Left ventricle myocardium superior (tissue), 1 donor: ENCODE measurements around the gene CCDC159. TPM values are rescaled to one million over a fixed set of nuclear protein-coding genes. Genes with fewer than 3 reads are reported as not detected.
"Not testable (repeated sequence)": the region's sequence is repeated elsewhere in the genome, so short reads cannot be mapped to it uniquely, and the experiment has no call there.

Experiments
- ATAC-seq: fragments of 200-7000 bp; cut with Tn5 transposase; one replicate; pipeline ENCODE4 v1.9.1; 2020; ENCODE audit warnings: mild to moderate bottlenecking, moderate library complexity
- DNase-seq: peaks from one replicate; pipeline ENCODE4 v3.0.0-alpha.2; 2020
- intact Hi-C: fragments of 100-400 bp; cut with micrococcal nuclease; formaldehyde crosslinking; loops from one replicate; pipeline ENCODE4 v1.11.0; 2022
- total RNA-seq: library from RNA; stranded (reverse); fragmentation: NEBNext Ultra II Directional; extraction: Animal tissue kit (Norgen Biotek cat#: 25700); gene quantifications from one replicate; pipeline ENCODE4 v1.2.1, GENCODE V29; 2021
- donor health status: DM: no; HTN: yes; CAD: no; lungs with severe emphysema.

CCDC159 gene
- total RNA-seq, 1 donor from 2014 or later = 20.9 TPM

DNA sequence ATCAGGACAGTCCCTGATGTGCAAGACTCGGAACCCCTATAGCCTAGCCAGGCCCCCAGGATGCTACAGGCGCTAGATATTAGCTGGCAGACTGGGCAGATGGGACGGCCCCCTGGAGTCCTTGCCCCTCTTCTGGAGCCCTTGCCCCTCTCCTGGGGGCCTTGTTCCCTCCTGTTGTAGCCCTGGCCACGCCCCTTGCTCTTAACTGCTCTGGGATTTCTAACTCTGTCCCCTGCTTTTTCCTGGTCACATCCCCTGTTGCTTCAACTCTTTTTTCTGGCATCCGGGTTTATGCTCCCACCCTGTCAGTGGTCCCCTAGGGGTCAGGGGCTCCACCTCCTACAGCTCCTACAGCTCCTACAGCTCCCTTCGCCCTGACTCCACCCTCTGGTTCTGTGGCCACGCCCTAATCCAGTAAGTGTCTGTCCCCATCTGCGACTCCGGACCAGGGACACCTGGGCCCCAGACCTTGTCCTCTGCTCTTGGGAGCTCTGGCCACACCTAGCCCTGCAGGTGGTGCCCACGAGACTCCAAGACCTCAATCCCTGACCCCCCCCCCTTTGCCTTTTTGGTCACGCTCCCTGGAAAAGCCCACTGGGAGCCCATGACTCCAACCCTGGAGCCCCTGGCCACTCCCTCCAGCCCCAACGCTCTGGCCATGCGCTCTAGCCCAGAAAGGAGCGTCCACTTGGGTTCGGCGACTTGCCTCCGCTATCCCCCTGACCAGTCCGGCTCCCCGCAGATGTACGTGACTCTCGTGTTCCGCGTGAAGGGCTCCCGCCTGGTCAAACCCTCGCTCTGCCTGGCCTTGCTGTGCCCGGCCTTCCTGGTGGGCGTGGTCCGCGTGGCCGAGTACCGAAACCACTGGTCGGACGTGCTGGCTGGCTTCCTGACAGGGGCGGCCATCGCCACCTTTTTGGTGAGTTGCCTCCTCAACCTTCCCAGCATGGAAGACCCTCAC, 15.7 kb downstream of the CCDC159 start:
- no peak for ATAC-seq
- intact Hi-C loops = no loop called here
- DNase-seq = no peak

DNA sequence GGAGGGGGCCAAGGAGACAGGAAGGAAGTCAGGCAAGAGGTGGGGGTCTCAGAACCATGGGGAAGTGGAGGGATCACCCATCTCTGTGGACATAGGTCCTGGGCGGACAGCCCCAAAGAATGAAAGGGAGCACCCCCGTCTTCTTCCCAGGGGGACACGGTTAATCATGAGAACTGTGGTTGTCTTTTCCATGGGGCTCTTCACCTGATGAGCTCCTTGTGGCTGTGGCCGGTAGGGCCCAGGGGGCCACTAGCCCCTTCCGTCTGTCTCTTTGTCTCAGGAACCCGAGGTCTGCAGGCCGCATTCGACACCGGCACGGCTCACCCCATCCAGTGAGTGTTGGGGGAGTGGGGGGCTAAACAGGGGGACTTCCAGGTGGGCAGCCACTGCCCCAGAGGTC, 17.6 kb downstream of the CCDC159 start:
- no peak for ATAC-seq
- intact Hi-C loops = no loop called here

DNA sequence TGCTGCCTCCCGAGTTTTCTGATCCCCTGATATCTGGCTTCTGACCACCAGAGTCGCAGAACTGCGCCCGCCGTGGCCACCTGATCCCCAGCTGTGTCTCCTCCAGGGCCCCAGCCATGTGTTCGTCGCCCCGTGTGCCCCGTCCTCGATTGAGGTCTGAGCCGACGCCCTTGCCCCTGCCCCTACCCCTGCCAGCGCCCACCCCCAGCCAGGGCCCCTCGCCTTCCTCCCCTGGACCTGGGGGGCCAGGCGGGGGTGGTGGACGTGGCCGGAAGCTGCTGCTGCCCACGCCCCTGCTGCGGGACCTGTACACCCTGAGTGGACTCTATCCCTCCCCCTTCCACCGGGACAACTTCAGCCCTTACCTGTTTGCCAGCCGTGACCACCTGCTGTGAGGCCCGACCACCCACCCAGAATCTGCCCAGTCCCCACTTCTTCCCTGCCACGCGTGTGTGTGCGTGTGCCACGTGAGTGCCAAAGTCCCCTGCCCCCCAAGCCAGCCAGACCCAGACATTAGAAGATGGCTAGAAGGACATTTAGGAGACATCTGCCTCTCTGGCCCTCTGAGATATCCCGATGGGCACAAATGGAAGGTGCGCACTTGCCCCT, 18.1 kb downstream of the CCDC159 start:
- DNase-seq (no peak), ATAC-seq (no peak)
- intact Hi-C loops = no loop called here

More for the DNA sequence above, 17.6 kb downstream of the CCDC159 start:
- DNase-seq = no peak

DNA sequence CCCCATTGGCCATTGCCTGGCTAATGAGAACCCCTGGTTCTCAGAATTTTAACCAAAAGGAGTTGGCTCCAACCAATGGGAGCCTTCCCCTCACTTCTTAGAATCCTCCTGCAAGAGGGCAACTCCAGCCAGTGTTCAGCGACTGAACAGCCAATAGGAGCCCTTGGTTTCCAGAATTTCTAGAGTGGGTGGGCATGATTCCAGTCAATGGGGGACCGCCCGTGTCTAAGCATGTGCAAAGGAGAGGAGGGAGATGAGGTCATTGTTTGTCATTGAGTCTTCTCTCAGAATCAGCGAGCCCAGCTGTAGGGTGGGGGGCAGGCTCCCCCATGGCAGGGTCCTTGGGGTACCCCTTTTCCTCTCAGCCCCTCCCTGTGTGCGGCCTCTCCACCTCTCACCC, 18.6 kb downstream of the CCDC159 start:
- DNase-seq = no peak
- intact Hi-C loops = no loop called here
- ATAC-seq = no peak

DNA sequence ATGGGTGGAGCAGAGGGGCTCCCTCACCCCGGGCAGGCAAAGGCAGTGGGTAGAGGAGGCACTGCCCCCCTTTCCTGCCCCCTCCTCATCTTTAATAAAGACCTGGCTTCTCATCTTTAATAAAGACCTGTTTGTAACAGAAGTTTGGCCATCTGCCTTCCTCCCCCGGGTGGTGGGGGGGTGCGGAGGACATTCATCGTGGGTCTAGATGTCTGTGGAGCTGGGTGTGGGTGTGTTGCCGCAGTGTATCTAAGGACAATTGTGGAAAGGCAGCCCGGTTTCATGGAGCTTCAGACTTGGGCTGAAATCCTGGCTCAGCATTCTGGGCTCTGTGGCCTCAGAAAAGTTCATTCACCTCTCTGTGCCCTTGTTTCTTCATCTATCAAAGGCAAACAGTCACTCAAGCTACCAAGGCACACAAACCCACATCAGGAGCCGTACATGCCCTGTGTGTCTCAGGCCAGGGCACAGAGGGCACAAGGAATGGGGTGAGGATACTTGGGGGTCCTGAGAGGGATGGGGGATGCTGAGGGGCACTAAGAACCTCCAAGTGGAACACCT, 19.3 kb downstream of the CCDC159 start:
- ATAC-seq (no peak), DNase-seq (no peak)
- intact Hi-C loops = no loop called here

DNA sequence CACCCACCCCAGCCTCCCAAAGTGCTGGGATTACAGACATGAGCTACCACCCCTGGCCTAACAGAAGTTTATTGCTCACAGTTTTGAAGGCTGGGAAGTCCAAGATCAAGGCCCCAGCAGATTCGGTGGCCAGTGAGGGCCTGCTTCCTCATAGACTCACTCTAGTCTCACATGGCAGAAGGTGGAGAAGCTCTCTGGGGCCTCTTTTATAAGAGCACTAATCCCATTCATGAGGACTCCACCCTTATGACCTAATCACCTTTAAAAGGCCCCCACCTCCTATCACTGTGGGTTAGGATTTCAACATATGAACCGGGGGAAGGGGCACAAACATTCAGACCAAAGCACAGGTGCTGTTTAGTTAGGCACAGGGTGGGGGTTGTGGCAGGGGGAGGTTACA, 21.2 kb downstream of the CCDC159 start:
- ATAC-seq = no peak
- intact Hi-C loops = no loop called here

DNA sequence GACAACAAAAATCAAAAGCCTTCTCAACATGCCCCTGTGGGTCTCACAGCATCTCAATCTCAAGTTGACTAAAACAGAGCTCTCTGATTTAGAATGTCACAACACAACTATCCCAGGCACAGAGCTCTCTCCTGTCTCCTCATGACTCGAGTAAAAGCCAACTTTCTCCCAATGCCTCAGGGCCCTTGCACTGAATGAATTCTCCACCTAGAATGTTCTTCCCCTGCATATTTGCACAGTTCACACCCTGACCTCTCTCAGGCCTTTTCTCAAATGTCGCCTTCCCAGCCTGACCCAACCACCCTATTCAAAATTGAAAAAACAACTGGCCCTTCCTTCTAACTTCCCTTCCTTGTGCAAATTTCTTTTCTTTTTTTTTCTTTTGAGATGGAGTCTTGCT, 24.4 kb downstream of the CCDC159 start:
- DNase-seq = no peak
- intact Hi-C loops = no loop called here
- ATAC-seq = no peak

More for the DNA sequence above, 21.2 kb downstream of the CCDC159 start:
- no peak for DNase-seq

DNA sequence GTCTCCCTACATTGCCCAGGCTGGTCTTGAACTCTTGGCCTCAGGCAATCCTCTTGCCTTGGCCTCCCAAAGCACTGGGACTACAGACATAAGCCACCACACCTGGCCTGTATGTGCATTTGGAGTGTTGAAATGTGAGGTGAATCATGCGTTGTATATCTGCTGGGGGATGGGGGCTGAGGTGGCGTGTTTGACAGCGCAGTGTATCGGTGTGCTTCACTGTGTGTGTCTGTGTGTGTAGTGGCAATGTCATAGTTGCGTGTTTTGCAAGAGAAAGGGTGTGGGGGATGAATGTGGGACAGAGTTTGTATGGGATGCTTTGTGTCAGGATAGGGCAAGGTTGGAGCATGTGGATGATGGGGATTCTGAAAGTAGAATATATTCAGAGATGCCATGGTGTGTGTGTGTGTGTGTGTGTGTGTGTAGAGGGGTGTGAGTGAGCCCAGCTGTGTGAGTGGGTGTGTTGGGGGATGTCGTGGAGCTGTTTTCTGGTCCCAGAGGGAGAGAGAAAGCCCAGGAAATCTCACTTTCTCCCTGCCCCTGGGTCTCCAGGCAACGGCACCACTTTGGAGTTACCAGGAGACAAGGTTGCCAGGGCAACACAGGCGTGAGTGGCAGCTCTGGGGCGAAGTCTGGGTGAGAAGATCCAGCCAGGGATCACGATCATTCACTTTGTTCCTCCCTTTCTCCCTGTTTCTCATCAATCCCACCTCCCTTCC, 27.0 kb downstream of the CCDC159 start:
- DNase-seq (no peak), ATAC-seq (no peak)
- intact Hi-C loops = no loop called here

DNA sequence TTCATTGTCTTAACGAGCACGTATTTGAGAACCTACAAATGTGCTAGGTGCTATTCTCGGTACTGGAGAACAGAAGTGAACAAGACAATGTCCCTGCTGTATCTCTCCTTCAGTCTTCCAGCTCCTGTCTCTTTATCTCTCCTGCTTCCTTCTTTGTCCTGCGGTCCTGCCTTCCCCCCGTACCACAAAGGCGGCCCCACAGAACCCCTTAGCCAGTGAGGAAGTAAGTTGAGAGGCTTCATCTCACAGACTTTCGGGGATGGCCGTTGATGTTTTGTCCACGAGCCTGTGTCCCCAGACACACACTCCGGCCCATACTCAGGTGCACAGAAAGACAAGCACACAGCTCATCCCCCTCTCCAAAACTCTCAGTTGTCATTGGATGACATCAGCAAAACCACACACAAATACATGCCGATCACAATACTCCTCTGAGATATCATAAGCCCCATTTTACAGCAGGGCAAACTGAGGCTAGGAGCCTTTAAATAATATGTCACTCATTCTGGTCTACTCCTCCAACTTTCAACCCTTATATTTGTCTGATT, 27.6 kb downstream of the CCDC159 start:
- intact Hi-C loops = no loop called here
- DNase-seq (no peak), ATAC-seq (no peak)

DNA sequence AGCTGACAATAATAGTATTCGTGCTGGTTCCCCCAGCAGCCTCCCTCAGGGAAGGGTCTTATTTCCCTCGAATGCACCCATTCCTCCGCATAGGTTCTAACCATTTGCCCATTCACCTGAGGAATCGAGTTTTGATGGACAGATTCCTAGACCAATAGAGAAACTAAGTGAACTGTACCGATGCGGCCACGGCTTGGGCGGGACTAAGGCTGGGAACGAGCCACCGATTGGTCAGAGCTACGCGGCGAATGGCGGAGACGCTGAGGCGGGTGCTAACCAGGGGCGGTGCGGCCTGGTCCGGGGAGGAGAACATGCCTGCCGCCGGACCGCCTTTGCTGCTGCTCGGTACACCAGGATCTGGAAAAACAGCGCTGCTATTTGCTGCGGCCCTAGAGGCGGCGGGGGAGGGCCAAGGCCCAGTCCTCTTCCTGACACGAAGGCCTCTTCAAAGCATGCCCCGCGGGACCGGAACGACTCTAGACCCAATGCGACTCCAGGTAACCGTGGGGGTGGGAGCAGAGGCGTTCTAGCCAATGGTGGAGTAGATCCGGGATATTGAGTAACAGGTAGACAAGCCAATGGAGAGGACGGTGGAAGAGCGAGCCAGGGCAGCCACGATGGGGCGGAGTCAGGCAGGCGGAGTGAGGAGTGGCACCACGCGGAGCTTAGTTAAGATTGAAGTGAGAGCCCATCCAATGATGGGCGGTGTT, 28.3 kb downstream of the CCDC159 start, which contains the start of gene SWSAP1:
TSS of gene SWSAP1 (plus strand) at position 234 of the 710 bp plus-strand sequence. CDS start at position 249, 15 bp downstream.
- peak; percentile 96 for ATAC-seq
- intact Hi-C loops = no loop called here
- DNase-seq = peak; percentile 99

DNA sequence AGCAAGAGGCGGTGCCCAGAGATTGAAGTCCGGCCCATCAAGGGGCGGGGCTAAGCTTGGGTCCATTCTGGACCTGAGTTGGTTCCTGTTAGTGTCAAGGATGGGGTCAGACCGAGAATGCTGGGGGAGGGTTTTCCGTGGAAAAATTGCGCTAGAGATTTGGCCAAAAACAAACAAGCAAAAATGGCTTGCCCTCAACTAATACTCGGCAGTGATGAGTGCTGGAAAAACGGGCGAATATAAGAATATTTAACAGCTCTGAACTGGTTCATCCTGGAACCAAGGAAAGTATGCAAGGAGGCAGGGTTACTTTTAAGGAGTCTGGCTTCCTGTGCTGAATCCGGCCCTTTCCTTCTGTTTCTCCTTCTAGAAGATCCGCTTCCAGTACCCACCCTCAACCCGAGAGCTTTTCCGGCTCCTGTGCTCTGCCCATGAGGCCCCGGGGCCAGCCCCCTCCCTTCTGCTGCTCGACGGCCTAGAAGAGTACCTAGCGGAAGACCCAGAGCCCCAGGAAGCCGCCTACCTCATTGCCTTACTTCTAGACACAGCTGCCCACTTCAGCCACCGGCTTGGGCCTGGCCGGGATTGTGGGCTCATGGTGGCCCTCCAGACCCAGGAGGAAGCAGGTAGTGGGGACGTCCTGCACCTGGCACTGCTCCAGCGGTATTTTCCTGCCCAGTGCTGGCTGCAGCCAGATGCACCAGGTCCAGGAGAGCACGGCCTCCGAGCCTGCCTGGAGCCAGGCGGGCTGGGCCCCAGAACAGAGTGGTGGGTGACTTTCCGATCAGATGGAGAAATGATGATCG, 29.0 kb downstream of the CCDC159 start:
- DNase-seq = peak; percentile 60
- intact Hi-C loops = no loop called here
- peak; percentile 1 for ATAC-seq

DNA sequence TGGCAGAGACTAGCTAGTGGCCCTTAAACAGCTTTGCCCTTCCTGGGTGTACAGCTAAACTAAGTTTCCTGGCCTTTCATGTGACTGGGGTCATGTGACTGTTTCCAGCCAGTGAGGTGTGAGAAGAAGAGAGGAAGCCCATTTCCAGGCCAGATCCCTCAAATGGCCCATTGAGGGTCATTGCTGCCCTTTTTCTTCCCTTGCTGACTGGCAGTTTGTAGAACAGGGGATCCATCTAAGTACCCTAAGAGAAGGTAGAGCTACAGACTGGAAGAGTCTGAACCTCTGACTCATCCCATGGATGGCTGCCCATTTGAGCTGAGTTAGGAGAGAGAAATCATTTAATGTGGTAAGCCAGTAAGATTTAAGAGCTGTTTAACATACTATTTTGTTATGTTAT, 30.9 kb downstream of the CCDC159 start:
- ATAC-seq = no peak
- DNase-seq = no peak
- intact Hi-C loops = no loop called here

DNA sequence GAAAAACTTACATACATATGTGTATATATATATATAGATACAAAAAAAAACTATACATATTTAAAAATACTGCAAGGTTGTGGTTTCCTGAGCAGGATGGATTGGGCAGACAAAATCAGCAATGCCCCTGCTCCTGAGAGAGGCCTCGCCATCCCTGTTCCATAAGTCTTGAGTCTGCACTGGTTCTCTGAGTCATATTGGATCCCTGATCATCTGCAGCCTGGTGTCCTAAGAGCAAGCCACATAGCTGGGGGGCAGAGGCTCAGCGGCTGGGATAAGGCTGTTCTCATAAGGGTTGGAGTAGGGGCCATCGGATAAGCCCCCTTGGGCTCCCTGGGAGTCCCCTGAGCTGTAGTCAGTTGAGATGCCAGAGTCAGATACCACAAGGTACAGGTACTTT, 31.4 kb downstream of the CCDC159 start:
- intact Hi-C loops = no loop called here
- ATAC-seq (no peak), DNase-seq (no peak)

DNA sequence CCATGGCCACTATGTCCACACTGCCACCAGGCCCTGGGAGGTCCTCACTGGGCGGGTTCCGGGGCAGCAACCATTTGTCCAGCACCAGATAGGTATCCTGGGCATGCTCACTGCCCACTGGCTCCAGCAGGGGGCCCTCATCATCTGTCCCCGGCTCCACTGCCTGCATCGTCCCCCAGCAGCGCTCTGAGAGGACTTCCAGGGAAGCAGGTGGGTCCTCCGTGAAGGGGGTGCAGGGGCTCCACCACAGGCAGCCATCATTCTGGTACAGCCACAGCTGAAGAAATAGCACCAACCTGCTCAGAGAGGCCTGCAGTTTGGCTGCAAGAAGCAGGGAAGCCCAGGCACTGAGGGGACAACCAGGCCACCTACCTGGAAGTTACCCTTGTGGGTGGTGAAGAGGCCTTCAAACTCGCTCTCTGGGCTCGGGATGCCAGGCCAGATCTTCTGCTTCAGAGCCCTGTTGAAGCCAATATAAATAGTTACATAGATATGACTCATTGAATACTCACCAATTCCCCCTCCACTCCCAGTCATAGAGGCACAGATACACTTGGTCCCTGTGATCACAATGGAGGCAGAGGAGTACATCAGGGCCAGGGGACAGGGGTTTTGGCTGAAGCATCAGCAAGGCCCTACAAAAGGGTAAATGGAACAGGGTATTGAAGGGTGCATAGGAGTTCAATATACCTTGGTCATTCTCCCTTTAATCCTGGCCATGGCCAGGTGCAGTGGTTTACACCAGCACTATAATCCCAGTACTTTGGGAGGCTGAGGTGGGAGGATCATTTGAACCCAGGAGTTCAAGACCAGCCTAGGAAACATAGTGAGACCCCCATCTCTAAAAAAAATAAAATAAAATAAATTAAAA, 32.2 kb downstream of the CCDC159 start:
- ATAC-seq (no peak), DNase-seq (peak; percentile 66)

DNA sequence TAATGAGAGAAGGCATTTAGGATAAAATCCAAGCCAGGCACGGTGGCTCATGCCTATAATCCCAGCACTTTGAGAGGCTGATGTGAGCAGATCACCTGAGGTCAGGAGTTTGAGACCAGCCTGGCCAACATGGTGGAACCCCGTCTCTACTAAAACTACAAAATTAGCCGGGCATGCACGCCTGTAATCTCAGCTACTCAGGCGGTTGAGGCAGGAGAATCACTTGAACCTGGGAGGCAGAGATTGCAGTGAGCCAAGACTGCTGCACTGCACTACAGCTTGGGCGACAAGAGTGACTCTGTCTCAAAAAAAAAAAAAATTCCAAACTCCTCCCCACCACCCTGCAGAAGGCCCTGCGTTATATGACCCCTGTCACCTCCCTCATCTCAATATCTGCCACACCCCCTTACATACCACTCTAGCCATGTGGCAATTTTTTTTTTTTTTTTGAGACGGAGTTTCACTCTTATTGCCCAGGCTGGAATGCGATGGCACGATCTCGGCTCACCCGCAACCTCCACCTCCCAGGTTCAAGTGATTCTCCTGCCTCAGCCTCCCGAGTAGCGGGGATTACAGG, 33.0 kb downstream of the CCDC159 start:
- ATAC-seq, DNase-seq, intact Hi-C loops: not testable (repeated sequence)

More for the DNA sequence above, 32.2 kb downstream of the CCDC159 start:
- intact Hi-C loops = no loop called here

DNA sequence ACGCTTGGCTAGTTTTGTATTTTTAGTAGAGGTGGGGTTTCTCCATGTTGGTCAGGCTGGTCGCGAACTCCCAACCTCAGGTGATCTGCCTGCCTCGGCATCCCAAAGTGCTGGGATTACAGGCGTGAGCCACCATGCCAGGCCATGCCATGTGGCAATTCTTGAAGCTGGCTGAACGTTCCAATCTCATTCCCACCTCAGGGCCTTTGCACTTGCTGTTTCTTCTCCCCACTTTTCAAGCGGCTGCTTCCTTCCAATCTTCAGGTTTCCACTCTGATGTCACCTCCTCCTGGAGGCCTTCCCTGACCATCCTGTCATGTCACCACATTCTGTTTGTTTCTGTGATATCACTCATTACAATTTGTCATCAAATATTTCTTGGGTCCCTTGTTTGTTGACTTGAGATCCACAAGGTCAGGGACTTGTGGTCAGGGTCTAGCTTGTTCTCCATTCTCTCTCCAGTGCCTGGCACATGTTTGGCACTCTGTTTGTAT, 33.6 kb downstream of the CCDC159 start:
- ATAC-seq (no peak), DNase-seq (no peak)
- intact Hi-C loops = no loop called here
